Loucy (cell line): ENCODE data around the gene ID1.

Source experiments
- EZH2phosphoT487 ChIP-seq: fragments of 200-600 bp; IDR thresholded peaks from 2 replicates; pipeline ENCODE4 v1.6.1; 2018; ENCODE audit warnings: antibody characterized with exemption, mild to moderate bottlenecking, moderate library complexity, borderline replicate concordance
- TF ChIP-seq, protein P1 (sequence below): fragments of 200-600 bp; sonication (generic); conservative IDR thresholded peaks from 2 replicates; pipeline ENCODE4 v1.5.1; 2014; ENCODE audit warnings: mild to moderate bottlenecking, antibody characterized with exemption, low read length

DNA sequence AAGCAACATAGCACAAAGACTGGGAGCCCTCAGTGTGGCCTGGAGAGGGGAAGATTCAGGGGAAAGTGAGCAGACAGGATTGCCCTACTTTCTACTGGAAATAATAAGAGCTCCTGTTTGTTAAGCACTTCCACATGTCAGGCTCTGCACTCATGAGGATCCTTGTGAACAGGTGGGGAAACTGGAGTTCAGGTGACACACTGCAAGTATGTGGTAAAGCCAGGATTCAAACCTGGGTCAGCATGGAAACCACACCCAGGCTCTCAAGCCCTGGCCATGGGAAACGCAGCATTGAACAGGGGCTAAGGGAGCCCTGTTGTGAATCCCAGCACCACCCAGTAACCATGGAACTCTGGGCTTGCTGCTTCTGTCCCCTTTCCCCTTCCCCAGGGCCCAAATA, 42.8 kb upstream of the ID1 start:
- TF ChIP-seq, protein P1, sequence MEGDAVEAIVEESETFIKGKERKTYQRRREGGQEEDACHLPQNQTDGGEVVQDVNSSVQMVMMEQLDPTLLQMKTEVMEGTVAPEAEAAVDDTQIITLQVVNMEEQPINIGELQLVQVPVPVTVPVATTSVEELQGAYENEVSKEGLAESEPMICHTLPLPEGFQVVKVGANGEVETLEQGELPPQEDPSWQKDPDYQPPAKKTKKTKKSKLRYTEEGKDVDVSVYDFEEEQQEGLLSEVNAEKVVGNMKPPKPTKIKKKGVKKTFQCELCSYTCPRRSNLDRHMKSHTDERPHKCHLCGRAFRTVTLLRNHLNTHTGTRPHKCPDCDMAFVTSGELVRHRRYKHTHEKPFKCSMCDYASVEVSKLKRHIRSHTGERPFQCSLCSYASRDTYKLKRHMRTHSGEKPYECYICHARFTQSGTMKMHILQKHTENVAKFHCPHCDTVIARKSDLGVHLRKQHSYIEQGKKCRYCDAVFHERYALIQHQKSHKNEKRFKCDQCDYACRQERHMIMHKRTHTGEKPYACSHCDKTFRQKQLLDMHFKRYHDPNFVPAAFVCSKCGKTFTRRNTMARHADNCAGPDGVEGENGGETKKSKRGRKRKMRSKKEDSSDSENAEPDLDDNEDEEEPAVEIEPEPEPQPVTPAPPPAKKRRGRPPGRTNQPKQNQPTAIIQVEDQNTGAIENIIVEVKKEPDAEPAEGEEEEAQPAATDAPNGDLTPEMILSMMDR, result no peak
- no peak for TF ChIP-seq EZH2phosphoT487
